ENCODE data around the gene AHRR. TPM values are rescaled to one million over a fixed set of nuclear protein-coding genes. Genes with fewer than 3 reads are reported as not detected.
A peak's percentile ranks its signal among the peaks of the same experiment; 100 is the strongest.

The AHRR gene
- total and polyA plus RNA-seq, 2 of the 4 experiments (the other 2 are of a cell fraction) = 15.6 to 37.1 TPM

DNA sequence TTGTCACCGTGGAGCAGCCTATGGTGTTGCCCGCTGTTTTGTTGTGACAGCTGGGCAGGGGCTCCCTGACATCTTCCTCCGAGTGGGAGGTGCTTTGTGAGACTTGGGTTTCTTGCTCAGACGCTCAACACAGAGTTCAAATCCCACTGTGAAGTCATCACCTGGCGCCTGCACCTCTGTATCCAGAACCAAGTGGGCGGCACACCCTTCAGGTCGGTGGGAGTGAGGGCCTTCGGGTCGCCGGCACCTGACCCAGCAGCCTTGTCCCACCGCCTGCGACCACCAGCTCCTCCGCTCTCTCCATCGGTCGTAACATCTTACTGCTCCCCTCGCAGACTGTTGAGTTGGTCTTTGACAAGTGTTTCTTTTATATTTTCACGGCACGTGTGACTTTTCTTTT, 83.9 kb downstream of the AHRR start:
- Histone ChIP-seq H2AFZ (replicated peaks; ENCODE audit: low read length, poor library complexity) (no peak overlapping the region), H3K23ac (ENCODE audit: low read depth, low read length) (no peak overlapping the region), H2BK120ac (ENCODE audit: low read depth, low read length) (peak overlapping the region; percentile 89), H3K36me3 (ENCODE audit: control insufficient read depth, insufficient read depth, low read length) (peaks cover 22% of the 10 kb centered on the region), H4K8ac (ENCODE audit: low read depth in 2 of 2, low read length in 2 of 2) (peak overlapping the region; percentile 15 to 58; a peak in 3 of 4 replicates), H2AK5ac (ENCODE audit: low read depth, low read length) (peak overlapping the region; percentile 93), H2BK5ac (ENCODE audit: low read depth, low read length, poor library complexity, severe bottlenecking) (peak overlapping the region; percentile 91), H4K91ac (ENCODE audit: insufficient read depth, low read depth, low read length) (peak overlapping the region; percentile 81), H3K4ac (ENCODE audit: low read depth, low read length) (peak overlapping the region; percentile 88), H3K4me3 (ENCODE audit: insufficient read depth, low read depth, low read length) (no peak overlapping the region), H3K9me3 (ENCODE audit: control insufficient read depth, insufficient read depth, low read length) (no peaks in the 10 kb centered on the region), H3K9ac (ENCODE audit: low read depth, low read length) (no peak overlapping the region), H3K56ac (ENCODE audit: extremely low read depth, insufficient read depth, low read length) (no peak overlapping the region), H2BK20ac (ENCODE audit: low read depth, low read length) (peak overlapping the region; percentile 88), H2BK15ac (ENCODE audit: low read depth, low read length) (peak overlapping the region; percentile 80; the same call in 1 of the 3 replicates), H3K9me1 (ENCODE audit: insufficient read depth, low read length) (peaks cover 26% of the 10 kb centered on the region), H3K4me1 (ENCODE audit: control insufficient read depth, insufficient read depth, low read length) (peaks cover 24% of the 10 kb centered on the region), H2AK9ac (replicated peaks; ENCODE audit: low read depth, low read length, poor library complexity) (no peak overlapping the region), H3K27me3 (ENCODE audit: control insufficient read depth, insufficient read depth, low read length) (no peaks in the 10 kb centered on the region), H3K18ac (ENCODE audit: low read depth, low read length) (no peak overlapping the region), H4K20me1 (ENCODE audit: insufficient read depth, low read length) (no peaks in the 10 kb centered on the region), H3K79me1 (ENCODE audit: low read depth in 1 of 2, low read length in 2 of 2) (peaks cover 46 to 80% of the 10 kb centered on the region in 2 experiments), H4K5ac (ENCODE audit: low read depth, low read length) (no peak overlapping the region; the same call in 1 of the 2 replicates), H3K4me2 (ENCODE audit: low read depth, low read length) (no peak overlapping the region), H3K14ac (replicated peaks; ENCODE audit: low read depth, low read length) (peak overlapping the region; percentile 76), H3K27ac (ENCODE audit: insufficient read depth, low read length) (peak overlapping the region; percentile 58)
- in situ Hi-C loops (cut with MboI; ENCODE audit: low sequenced_read_pairs) = no loop called here
- ATAC-seq (ENCODE audit: low read depth) (no peak), DNase-seq (no peak)
- BruUV-seq (replicated peaks) = no TSS peak
- intact Hi-C loops (cut with micrococcal nuclease) = loop anchor here (5.0 kb wide), 1 partner anchor 37 kb away; the partner anchor contains the start of gene EXOC3
- dilution Hi-C loops (cut with HindIII; ENCODE audit: low sequenced_read_pairs, unreplicated experiment) = no loop called here
- TF ChIP-seq SMC3 (IDR thresholded peaks at IDR 0.05; ENCODE audit: low read depth, low read length) = no peak
- TF ChIP-seq, protein P1, sequence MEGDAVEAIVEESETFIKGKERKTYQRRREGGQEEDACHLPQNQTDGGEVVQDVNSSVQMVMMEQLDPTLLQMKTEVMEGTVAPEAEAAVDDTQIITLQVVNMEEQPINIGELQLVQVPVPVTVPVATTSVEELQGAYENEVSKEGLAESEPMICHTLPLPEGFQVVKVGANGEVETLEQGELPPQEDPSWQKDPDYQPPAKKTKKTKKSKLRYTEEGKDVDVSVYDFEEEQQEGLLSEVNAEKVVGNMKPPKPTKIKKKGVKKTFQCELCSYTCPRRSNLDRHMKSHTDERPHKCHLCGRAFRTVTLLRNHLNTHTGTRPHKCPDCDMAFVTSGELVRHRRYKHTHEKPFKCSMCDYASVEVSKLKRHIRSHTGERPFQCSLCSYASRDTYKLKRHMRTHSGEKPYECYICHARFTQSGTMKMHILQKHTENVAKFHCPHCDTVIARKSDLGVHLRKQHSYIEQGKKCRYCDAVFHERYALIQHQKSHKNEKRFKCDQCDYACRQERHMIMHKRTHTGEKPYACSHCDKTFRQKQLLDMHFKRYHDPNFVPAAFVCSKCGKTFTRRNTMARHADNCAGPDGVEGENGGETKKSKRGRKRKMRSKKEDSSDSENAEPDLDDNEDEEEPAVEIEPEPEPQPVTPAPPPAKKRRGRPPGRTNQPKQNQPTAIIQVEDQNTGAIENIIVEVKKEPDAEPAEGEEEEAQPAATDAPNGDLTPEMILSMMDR (conservative IDR thresholded peaks at IDR 0.05; ENCODE audit: low read depth, low read length) = no peak
- 100% methylated on average over 1 of the region's 18 CpGs; no CpG with 5 or more reads in 1 of the 2 experiments for WGBS, 2 experiments (ENCODE audit: extremely low coverage in 2 of 2, insufficient read length in 1 of 2)
- CTCF ChIA-PET = no interaction called here
- POLR2A ChIA-PET (ENCODE audit: unreplicated experiment) = no interaction called here
